Psoas muscle (tissue), 8 donors: ENCODE results near the gene RNASEL. TPM values are rescaled to one million over a fixed set of nuclear protein-coding genes. Genes with fewer than 3 reads are reported as not detected.
A peak's percentile ranks its signal among the peaks of the same experiment; 100 is the strongest.

Source experiments
- ATAC-seq, 4 donors: fragments of 200-7000 bp; cut with Tn5 transposase; one replicate each; pipeline ENCODE4 v1.9.1; 2020; ENCODE audit warnings: moderate library complexity in 3 of 4, mild to moderate bottlenecking in 2 of 4
- DNase-seq, 2 donors: peaks; one replicate each; pipeline ENCODE4 v3.0.0-alpha.2; 2020
- H3K27ac ChIP-seq: fragments of 200-600 bp; one replicate; pipeline ENCODE4 v1.8.0; 2022
- H3K27me3 ChIP-seq, 3 donors: fragments of 200-600 bp in 1 of 3; one replicate each; pipeline versions ENCODE4 v1.6.1 to v1.8.0; 2013 to 2022; ENCODE audit warnings: low read length in 2 of 3, mild to moderate bottlenecking in 2 of 3, moderate library complexity in 1 of 3; ENCODE audit not compliant: insufficient read depth in 3 of 3
- H3K36me3 ChIP-seq, 2 donors: fragments of 200-600 bp in 1 of 2; one replicate each; pipeline versions ENCODE4 v1.6.1 to v1.8.0; 2013 to 2022; ENCODE audit warnings: low read depth in 1 of 2, mild to moderate bottlenecking in 1 of 2, moderate library complexity in 1 of 2; ENCODE audit not compliant: insufficient read depth in 1 of 2
- H3K4me1 ChIP-seq: fragments of 200-600 bp; one replicate; pipeline ENCODE4 v1.8.0; 2022
- H3K4me3 ChIP-seq: fragments of 200-600 bp; one replicate; pipeline ENCODE4 v1.8.0; 2022; ENCODE audit warnings: mild to moderate bottlenecking
- H3K9me3 ChIP-seq: fragments of 200-600 bp; one replicate; pipeline ENCODE4 v1.8.0; 2022
- WGBS, 3 donors: extraction: QIAGEN DNeasy Blood & Tissue Kit; methylation state at CpG; one replicate each; pipeline versions ENCODE4 v1.1.6 to v1.1.7; 2013; 5-methylcytosine and 5-hydroxymethylcytosine counted together
- intact Hi-C, 2 donors: fragments of 100-400 bp; cut with DNase I; formaldehyde crosslinking; loops; one replicate each; pipeline versions ENCODE4 v1.11.0 to v1.14.2; 2022
- polyA plus RNA-seq, 3 donors: library from polyadenylated mRNA; stranded (reverse); fragments of 200-250 nt; gene quantifications; one replicate each; pipeline ENCODE4 v1.2.3, GENCODE V29; 2013
- total RNA-seq, 4 donors: library from RNA; stranded (reverse); fragmentation: NEBNext Ultra II Directional in 2 of 4; extraction: Animal tissue kit (Norgen Biotek cat#: 25700) in 2 of 4; gene quantifications; one replicate each; pipeline versions ENCODE4 v1.2.1 to v1.2.4, GENCODE V29; 2021 to 2023
- TF ChIP-seq, protein P1 (sequence below): fragments of 200-600 bp; IDR thresholded peaks from one replicate; pipeline ENCODE4 v1.8.0; 2022; ENCODE audit warnings: antibody characterized with exemption
- donor health status: healthy with polysubstance abuse.
- donor health status: DM: no; HTN: no; CAD: no; lungs with moderate emphysema.
- donor health status: Bipolar disorder and iron deficiency.
- donor health status: healthy.
- donor health status: DM: yes; HTN: yes; CAD: no.
- donor health status: DM: no; HTN: no; CAD: no.
- donor health status: DM: no; HTN: no; CAD: no.
- donor health status: DM: yes; HTN: yes; CAD: no.

Gene RNASEL
- total and polyA plus RNA-seq, 7 donors = 0.61 to 4.4 (median 2.0) TPM

DNA sequence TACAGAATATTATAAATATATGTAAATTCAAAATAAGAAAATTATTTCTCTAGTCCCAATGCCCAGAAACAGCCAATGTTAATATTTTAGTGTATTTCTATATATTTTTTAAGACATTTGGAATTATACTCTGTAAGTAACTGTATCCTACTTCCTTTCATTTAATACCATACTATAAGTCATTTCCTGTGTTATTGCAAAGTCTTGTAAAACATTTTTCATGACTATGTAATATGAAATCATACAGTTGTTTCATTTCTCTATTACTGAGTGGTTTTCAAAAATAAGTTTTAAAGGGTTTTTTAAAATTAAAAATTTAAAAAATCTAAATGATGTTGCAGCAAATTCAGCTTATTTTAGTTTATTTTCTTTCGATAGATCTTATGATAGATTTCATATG lies 2.0 kb downstream of the RNASEL start:
- Histone ChIP-seq H3K27ac (no peak overlapping the region), H3K9me3 (no peaks in the 10 kb centered on the region), H3K4me3 (no peak overlapping the region), H3K4me1 (peaks cover 17% of the 10 kb centered on the region), H3K36me3 (peaks cover 0 to 3% of the 10 kb centered on the region in 2 donors), H3K27me3 (no peaks in the 10 kb centered on the region)
- intact Hi-C loops = no loop called here
- ATAC-seq = no peak
- TF ChIP-seq, protein P1, sequence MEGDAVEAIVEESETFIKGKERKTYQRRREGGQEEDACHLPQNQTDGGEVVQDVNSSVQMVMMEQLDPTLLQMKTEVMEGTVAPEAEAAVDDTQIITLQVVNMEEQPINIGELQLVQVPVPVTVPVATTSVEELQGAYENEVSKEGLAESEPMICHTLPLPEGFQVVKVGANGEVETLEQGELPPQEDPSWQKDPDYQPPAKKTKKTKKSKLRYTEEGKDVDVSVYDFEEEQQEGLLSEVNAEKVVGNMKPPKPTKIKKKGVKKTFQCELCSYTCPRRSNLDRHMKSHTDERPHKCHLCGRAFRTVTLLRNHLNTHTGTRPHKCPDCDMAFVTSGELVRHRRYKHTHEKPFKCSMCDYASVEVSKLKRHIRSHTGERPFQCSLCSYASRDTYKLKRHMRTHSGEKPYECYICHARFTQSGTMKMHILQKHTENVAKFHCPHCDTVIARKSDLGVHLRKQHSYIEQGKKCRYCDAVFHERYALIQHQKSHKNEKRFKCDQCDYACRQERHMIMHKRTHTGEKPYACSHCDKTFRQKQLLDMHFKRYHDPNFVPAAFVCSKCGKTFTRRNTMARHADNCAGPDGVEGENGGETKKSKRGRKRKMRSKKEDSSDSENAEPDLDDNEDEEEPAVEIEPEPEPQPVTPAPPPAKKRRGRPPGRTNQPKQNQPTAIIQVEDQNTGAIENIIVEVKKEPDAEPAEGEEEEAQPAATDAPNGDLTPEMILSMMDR = no peak
- WGBS, 3 donors = 0% methylated on average over 1 of the region's 1 CpG
- DNase-seq = no peak

DNA sequence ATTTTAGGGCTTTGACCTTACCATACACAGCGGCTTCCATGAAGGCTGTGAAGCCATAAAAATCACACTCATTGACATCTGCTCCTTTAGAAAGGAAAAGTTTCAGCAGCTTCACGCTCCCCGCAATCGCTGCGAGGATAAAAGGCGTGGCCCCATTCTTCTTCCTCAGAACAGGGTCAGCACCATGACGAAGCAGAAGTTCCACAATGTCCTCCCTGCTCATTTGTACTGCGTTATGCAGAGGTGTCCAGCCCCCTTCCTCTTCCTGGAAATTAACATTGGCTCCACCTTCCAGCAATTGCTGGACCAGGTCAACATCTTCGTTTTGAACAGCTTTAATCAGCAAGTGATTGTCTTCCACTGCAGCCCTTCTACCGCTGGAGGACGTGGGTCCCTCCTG lies 2.7 kb downstream of the RNASEL start:
- intact Hi-C loops = no loop called here
- no peak for ATAC-seq

DNA sequence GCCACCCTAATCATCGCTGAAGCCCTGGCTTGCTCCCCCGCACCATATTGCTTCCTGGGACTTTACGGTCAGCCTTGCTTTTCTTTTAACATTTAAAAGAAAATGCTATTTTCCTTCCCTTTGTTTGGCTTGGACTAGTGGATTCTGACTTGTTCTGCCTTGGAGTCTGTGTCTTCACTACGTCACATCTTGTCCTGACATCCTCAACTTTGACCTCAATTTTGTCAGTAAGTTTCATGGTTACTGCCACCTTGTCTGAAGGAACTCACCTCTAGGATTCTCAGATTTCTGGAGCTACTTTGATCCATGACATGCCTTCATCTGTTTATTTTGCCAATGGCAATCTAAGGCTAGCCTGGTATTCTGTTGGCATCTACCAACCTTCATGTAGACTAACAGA lies 4.3 kb downstream of the RNASEL start:
- no peak for DNase-seq
- intact Hi-C loops = no loop called here

More for the DNA sequence above, 2.7 kb downstream of the RNASEL start:
- WGBS, 3 donors = 85 to 88% (median 86%) methylated on average over 11 of the region's 11 CpGs
- peaks cover 0 to 10% of the 10 kb centered on the region in 2 donors for H3K36me3 ChIP-seq
- no peak overlapping the region for H3K27ac ChIP-seq
- H3K27me3 ChIP-seq = no peaks in the 10 kb centered on the region
- H3K9me3 ChIP-seq = no peaks in the 10 kb centered on the region
- TF ChIP-seq, protein P1 = no peak
- H3K4me1 ChIP-seq = peaks cover 17% of the 10 kb centered on the region
- no peak for DNase-seq
- H3K4me3 ChIP-seq = no peak overlapping the region

DNA sequence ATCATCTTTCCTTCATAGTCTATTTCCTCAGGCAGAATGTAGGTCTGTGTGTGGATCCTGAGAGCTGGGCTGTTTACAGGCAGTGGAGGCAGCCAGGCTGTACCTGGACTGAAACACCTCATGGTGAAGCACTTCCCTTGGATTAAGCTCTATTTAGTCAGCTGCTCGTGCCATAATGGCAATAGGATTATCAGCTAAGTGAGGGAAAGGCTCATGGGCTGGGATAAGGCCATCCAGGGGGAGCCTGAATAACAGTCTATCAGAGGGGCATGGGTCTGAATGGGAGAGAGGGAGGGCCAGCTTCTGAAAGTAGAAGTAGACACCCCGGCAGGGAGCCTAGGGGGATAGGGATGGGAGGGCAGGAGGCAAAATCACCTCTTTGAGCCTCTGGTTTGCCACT lies 8.3 kb downstream of the RNASEL start:
- ATAC-seq (no peak), DNase-seq (no peak)
- TF ChIP-seq, protein P1 = no peak
- Histone ChIP-seq H3K9me3 (no peaks in the 10 kb centered on the region), H3K27ac (no peak overlapping the region), H3K4me3 (no peak overlapping the region), H3K4me1 (peaks cover 12% of the 10 kb centered on the region), H3K27me3 (no peaks in the 10 kb centered on the region), H3K36me3 (peaks cover 0 to 37% of the 10 kb centered on the region in 2 donors)
- intact Hi-C loops = no loop called here
- 95 to 98% (median 98%) methylated on average over 2 of the region's 2 CpGs for WGBS, 3 donors

More for the DNA sequence above, 4.3 kb downstream of the RNASEL start:
- no peak overlapping the region for H3K4me3 ChIP-seq
- TF ChIP-seq, protein P1 = no peak
- H3K27me3 ChIP-seq = no peaks in the 10 kb centered on the region
- H3K27ac ChIP-seq = no peak overlapping the region
- peaks cover 17% of the 10 kb centered on the region for H3K4me1 ChIP-seq
- WGBS, 3 donors = 91 to 95% (median 94%) methylated on average over 4 of the region's 4 CpGs
- no peak for ATAC-seq
- H3K9me3 ChIP-seq = no peaks in the 10 kb centered on the region
- H3K36me3 ChIP-seq = peaks cover 0 to 26% of the 10 kb centered on the region in 2 donors

DNA sequence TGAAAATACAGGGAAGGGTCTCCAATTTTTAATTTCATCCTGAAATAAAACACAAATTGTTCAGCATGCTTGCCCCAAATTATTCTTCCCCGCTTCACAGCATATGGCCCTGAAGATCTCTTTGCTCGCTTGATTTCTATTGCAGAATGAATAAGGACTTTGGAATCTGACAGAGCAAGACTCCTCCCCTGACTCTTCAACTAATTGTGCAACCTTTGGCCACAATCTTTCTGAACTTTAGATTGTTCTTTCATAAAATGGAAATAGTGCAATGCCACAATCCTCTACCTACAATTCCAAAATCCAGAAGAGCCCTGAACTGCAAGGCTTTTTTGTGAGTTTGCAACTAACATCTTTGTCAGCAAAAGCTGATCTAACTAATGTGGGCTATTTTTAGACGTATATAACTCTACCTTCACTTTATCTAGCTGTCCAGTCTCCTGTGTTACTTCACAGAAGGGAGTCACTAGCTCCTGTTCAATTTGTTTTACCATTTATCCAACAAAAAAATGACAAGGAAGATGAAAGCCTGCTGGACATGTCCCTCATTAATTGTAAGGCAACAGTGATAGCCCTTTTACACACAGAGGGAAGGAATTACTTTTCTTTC lies 13.4 kb downstream of the RNASEL start:
- no peaks in the 10 kb centered on the region for H3K27me3 ChIP-seq
- WGBS, 3 donors = 59 to 94% (median 66%) methylated on average over 3 of the region's 3 CpGs
- no peak overlapping the region for H3K4me3 ChIP-seq
- no peak overlapping the region for H3K27ac ChIP-seq
- intact Hi-C loops = no loop called here
- DNase-seq (no peak), ATAC-seq (peak; percentile 58 to 86 (median 66))
- no peaks in the 10 kb centered on the region for H3K9me3 ChIP-seq
- TF ChIP-seq, protein P1 = no peak
- peaks cover 11% of the 10 kb centered on the region for H3K4me1 ChIP-seq
- peaks cover 2 to 39% of the 10 kb centered on the region in 2 donors for H3K36me3 ChIP-seq
